MM.1S (cell line): ENCODE measurements around the gene MTCL1.

Source experiments
- CTCF ChIP-seq: fragments of 300-600 bp; sonication (generic); IDR thresholded peaks from 2 replicates; pipeline ENCODE4 v1.5.1; 2016; ENCODE audit warnings: antibody characterized with exemption, low read length, mixed read lengths
- EZH2 ChIP-seq: fragments of 300-600 bp; sonication (generic); optimal IDR thresholded peaks from 2 replicates; pipeline ENCODE3; 2017; ENCODE audit warnings: low read depth, mild to moderate bottlenecking, antibody characterized with exemption, low read length, mixed read lengths

GRCh38 chr18:8794934-8795280 lies 89.6 kb downstream of the MTCL1 start:
- TF ChIP-seq CTCF = no peak
- no peak for TF ChIP-seq EZH2
